Tongue (tissue), 2 donors: ENCODE results near the gene PRPF6. TPM values are rescaled to one million over a fixed set of nuclear protein-coding genes. Genes with fewer than 3 reads are reported as not detected.

Source experiments
- DNase-seq: peaks from one replicate; pipeline ENCODE4 v3.0.0-alpha.2; 2015
- total RNA-seq: library from RNA; depleted of rRNA; stranded (reverse); fragments of >200 nt; gene quantifications from one replicate; pipeline ENCODE4 v1.2.3, GENCODE V29; 2014

Gene PRPF6
- total RNA-seq, 1 donor from 2014 or later: 62.5 TPM

DNA sequence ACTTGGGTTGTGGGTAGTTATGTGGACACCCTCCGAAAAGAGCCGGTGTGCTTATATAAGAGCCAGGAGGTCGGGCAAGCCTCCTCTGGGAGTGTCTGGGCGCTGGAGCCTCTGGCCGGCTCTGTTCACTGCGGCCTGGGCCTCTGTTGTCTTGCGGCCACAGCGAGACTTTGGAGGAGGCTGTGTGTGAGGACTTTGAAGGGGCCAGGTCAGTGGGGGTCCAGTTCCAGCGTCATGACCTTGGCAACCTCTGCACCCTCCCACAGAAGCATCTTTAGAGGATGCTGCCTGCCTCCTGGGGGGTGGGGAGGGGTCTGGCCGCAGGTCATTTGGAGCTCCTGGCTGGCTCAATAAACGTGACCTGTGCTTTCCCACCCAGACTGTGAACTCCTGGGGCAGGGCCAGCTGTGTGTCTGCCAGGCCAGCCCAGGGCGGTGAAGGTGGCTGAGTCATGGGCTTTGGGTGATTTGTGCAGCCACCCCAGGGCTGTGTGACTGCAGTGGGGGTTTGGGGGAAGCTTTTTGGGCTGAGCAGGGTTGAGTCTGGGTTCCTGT is 83.3 kb downstream of the PRPF6 start:
- DNase-seq: no peak

DNA sequence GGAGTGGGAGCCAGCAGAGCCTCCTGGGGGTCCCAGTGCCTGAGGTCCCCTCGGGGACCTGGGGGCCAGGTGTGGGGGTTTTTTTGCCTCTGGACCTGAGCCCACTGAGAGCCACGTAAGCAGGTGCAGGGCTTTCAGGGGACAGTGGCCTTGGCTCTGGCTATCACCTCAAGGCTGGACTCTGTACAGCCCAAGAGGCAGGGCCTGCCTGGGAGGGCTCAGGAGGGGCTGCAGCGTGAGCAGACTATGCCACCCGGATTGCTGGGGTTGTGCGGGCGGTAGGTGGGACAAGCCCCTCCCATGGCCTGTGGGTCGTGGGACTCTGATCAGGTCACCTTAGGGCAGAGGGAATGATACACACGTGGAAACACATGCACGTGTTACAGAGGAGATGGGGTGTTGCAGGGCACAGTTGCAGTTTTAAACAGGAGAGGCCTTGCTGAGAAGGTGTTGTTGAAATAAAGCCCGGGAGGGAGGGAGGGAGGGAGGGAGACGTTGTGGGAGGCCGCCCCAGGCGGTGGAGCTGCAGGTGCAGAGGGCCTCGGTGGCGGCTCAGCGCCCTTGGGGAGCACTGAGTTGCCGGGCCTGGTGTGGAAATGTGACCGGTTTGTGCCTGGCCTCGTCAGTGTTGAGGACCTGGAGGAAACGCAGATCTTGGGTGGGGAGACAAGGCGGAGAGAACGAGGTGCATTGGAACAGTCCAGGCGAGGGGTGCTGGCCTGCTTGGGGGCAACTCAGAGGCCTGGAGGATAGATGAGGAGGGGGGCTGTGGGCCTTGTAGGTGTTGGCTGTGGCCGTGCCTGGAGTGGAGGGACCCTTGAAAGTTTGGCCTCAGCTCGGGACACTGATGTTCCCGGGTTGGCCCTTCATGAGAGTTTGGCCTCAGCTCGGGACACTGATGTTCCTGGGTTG is 84.4 kb downstream of the PRPF6 start:
- DNase-seq: no peak

DNA sequence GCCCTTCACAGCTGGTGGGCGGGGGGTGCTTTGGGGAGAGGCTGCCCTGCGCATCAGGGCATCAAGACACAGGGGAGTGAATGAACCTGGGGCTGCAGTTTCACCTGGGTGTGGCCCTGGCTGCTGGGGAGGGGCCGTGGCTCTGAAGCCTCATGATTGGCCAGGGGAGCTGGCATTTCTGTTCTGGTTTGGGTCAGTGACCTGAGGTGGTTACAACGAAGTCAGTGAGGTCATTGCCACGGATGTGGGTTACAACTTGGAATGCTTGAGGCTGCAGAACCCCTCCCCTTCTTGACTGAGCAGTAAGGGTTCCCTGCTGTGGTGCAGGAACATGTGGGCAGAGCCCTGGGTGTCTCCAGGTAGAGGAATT is 85.0 kb downstream of the PRPF6 start:
- no peak for DNase-seq

DNA sequence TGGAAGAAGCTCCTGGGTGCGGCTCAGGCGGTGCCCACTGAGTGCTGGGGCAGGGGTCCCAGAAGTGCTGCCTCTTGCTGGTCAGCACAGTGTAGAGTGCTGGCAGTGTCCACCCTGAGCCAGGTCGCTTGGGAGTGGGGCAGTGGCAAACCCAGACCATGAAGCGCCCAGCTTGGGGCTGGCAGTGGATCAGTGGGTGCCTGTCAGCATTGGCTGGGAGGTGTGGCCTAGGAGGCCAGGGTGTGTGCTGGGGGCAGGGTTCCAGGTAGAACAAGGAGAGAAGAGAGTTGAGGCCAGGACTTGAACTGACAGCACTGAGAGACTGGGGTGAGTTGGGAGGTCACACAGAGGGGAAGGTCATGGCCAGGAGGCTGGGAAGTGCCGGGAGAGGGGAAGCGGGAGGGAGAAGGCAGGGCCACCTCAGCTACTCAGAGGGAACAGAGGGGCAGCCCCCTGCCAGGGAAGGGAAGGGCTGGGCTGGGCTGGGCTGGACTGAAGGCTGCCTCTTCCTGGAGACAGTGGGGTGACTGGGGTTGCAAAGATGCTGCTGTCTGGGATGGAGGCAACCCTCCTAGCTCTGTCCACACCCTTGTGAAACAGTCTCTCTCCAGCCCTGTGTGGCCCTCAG is 86.2 kb downstream of the PRPF6 start:
- no peak for DNase-seq

DNA sequence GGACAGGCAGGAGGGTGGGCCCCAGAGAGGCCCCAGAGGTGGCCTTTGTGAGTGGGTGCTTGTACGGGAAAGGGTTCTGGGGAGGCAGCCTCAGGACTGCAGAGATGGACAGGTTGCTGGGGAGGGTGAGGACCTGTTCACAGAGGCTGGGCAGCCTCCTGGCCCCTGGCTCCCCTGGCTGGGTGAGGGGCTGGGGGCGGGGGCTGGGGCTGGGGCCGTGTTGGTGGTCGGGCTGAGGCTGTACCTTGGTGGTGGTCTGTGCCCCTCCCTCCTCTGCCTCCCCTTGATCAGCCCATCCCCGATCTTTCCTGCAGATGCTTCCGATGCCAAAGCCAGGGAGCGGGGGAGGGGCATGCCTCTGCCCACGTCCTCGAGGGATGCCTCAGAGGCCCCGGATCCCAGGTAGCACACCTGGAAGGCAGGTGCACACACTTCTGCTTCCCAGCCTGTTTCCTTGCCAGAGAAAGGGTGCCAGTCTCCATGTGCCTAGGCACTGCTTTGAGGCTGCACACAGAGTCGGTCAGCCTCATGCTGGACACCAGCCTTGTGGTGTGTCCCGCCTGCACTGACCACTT is 86.9 kb downstream of the PRPF6 start:
- no peak for DNase-seq

DNA sequence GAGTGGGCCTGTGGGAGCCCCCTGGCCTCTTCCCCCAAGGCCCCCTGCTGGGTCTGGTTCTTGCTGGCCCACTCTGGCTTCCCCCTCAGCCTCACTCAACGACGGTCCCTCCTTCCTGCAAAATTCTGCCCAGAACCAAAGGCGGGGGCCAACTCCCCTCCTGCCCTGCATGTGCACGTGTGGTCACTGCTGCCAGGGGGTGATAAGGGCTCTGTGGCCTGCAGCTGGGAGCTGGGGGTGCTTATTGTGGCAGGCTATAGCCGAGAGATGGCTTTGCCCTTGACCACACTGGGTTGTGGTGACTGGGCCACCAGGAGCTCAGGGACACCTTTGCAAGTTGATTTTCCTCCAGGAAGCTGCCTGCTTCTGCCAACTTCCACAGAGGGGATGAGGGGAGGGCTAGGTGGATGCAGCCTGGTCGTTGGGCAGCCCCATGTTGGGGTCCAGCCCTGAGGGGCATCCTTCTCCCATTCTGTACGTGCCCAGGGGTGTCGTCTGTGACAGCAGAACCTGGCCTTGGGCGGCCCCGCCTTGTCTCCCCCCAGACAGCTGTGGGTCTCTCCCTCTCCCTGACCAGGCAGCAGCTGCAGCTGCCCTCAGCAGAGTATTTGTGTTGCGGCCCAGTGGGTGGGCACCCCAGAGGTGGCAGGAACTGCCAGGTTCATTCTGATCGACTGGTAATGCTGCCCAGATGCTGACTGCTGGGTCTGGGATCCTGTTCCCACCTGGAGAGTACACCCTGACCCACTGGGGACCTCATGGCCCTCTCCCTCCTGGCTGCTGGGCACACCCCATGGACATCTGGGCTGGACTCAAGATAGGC is 87.7 kb downstream of the PRPF6 start:
- no peak for DNase-seq

DNA sequence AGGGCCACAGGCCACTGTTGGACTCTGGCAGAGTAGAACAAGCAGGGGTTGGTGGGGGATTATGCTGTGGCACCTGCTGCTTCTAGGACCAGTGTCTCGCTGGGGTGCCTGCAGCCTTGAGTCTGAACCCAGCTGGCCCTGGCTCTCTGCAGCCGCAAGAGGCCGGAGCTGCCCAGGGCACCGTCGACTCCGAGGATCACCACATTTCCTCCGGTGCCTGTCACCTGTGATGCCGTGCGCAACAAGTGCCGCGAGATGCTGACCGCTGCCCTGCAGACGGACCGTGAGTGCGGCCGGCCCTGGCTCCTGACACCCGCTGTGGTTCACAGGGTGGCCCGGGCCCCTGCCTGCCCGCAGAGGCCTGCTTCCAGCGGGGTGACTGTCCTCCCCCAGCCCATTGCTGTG is 88.3 kb downstream of the PRPF6 start:
- no peak for DNase-seq

DNA sequence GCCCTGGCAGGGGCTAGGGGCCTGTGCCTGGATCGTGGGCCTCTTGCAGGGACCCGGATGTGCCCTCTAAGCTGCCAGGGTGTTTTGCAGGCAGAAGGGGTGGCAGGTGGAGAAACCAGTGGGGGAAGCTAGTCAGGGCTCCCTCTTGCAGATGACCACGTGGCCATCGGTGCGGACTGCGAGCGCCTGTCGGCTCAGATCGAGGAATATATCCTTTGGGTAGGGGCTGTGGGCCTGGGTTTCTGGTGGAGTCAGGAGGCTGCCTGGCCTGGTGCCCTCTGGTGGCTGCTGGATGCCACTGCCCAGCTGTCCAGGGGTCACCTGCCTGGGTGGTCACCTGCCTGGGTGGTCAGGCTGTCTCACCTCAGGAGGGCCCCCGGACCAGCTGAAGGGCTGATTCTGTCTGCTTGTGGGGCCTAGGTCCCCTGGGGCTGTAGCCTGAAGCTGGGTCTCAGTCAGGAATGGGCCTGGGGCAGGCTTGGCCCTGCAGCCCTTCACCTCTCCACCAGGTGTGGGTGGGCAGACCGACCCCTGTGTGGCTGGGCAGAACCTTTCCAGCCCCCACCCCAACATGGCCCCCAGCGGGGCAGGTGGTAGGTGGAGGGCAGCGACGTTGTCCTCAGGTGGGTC is 88.8 kb downstream of the PRPF6 start:
- DNase-seq: peak; percentile 35

DNA sequence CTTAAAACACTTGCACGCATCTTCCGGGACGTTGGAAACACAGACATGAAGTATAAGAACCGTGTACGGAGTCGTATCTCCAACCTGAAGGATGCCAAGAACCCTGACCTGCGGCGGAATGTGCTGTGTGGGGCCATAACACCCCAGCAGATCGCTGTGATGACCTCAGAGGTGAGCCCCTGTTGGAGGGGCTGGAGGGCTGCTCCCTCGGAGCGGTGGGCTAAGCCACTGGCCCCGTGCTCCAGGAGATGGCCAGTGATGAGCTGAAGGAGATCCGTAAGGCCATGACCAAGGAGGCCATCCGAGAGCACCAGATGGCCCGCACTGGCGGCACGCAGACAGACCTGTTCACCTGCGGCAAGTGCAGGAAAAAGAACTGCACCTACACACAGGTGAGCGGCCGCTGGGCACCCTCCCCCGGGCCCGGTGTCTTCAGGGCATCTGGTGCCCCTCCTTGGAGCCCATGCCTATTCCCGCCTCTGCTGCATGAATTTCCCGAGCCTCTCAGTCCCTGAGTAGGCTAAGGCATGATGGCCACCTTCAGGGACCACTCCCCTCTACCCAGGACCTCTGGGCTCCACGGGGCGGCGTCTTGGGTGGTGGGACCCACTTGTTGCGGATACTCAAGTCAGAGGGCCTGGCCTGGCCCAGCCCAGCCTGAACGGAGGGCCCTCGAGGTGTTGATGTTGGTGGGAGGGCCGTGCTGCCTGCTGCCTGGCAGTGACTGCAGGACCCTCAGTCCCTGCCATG is 89.5 kb downstream of the PRPF6 start:
- DNase-seq: no peak

DNA sequence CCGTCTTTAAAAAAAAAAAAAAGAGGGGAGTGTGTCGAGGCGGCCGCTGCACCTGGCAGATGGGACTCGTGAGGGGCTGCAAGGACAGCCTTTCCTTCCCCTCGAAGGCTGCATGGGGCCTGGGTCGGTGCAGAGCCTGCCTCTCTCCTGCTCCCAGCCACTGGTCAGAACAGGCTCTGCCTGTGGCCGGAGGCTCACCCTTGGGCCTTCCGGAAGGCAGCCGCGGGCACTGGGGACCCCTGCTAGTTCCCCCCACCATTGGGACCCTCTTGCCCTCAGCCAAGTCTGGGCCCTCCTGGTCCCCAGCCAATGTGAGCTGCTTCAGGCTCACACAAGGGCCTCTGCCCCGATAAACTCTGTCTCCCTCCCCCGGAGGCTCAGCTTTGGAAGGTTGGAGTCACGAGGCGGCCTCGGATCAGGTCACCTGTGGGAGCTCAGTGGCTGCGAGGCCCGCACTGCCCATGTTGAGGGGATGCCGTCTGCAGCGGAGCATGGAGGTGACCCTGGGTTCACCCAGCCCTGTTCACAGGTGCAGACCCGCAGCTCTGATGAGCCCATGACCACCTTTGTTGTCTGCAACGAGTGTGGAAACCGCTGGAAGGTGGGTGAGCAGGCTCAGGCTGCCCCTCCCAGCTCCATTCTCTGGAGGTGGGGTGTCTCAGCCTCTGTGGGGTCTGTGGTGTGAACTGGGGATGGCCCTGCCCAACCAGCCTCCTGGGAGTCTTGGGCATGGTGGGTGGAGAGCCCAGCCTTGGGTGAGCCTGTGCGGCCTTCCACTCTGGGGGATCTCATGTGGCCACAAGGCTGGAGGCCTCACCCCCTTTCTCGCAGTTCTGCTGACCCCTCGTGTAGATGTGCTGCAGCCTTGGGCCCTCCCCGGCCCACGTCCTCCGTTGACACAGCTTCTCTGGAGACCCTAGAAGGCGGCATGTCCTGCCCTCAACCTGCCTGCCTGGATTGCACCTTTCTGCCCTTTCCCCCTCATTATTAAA is 90.7 kb downstream of the PRPF6 start:
- no peak for DNase-seq

DNA sequence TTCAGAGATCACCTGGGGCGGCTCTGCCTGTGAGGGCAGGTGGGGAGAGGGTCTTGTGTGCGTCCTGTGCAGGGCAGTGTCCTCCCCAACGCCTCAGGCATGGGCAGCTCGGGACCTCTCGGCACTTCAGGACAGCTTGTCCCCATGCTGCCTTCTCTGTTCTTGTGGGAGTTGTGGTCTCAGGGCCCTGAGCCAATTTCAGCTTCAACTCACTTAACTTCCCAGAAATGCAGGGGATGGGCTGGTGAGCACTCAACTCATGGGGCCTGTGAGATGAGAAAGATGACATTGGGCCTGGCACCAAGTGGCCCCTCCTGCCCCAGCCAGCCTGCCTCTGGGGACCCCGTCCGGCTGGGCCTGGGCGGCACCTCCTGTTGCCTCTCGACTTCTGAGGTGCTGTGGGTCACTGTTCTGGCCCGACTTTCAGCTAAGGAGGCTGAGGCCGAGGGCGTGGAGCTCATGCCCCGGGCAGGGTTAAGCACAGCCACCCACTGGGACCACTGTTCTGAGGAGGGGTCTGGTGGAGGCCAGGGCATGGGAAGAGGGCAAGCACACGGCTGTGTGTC is 91.6 kb downstream of the PRPF6 start:
- no peak for DNase-seq

DNA sequence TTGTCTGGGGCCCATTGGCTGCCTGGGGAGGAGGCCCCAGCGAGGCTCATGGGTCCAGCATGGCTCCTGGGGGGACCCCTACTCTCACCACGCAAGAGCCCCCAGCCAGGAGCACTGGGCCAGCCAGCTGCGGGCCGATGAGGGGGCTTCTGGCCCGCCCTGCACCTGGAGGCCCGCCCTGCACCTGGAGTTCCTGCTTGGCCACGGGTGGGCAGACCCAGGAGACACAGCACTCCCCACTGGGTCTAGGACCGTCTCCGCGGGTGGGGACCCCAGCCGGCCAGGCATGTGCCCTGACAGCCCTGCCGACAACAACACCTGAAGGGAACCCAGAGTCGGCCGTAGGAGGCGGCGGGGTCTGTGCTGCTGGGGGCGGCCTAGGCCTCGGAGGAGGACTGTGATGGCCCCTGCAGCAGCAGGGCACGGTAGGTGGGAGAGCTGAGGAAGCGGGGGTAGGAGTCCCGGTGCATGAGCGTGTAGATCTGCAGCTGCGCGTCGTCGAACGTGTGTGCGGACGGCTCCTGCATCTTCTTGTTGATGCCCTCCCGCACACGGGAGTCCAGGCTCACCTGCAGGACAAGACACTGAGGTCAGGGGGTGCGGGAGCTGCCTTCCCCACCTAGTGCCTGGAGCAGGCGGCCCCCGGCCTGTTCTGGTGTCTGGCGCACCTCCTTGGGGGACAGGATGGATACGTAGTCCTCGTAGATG is 92.7 kb downstream of the PRPF6 start:
- no peak for DNase-seq

DNA sequence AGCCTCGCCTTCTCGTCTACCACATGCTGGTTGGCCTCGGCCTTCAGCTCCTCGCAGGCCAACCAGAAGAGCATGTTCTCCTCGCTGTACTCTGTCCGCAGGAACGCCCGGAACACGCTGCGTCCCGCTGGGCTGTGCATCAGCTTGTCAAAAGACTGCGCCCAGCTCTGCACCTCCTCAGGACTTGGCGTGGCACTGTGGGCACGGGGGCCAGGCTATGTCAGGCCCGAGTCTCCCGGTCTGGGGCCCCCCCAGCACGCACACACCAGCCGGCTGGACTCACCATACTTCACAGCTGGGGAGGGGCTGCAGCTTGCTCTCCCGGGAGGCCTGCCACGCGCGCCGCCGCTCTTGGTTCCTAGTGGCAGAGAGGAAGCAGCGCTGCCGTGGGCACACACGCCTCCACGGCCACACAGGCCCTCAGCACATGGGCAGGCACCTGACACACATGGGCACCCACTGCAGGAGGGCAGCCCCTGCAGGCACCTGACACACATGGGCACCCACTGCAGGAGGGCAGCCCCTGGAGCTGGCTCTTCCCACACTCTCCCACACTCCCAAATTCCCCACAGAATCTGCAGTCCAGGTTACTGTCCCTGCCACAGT is 93.4 kb downstream of the PRPF6 start:
- DNase-seq: no peak

DNA sequence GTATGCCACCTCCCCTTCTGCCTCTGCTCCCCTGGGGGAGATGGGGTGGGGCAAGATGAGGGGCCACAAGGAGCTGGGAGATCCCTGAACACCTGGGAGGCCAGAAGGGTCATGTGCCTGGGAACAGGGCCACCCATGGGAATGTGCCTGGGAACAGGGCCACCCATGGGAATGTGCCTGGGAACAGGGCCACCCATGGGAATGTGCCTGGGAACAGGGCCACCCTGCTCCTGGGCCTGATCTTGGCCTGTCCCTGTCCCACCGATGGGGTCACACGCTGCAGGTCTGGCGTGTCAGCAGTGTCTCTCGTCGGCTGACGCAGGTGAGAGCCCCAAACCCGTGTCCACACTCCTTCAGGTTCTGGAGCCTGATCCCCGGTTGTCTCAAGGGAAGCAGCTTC is 94.0 kb downstream of the PRPF6 start:
- no peak for DNase-seq

DNA sequence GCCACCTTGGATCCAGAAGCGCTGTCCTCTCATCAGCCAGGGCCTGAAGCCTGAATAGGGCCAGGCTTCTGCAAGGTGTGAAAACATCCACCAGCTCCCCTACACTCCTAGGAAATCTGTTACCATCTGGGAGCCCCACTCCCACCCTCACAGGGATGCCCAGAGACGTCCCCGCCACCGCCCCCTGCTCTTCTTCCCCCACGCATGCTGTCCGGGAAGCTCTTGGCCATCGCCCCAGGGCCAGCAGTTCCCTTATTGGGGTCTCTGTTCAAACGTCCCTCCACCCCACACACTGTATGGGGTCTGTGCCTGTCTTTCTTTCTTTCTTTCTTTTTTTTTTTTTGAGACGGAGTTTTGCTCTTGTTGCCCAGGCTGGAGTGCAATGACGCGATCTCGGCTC is 94.6 kb downstream of the PRPF6 start:
- DNase-seq: no peak

DNA sequence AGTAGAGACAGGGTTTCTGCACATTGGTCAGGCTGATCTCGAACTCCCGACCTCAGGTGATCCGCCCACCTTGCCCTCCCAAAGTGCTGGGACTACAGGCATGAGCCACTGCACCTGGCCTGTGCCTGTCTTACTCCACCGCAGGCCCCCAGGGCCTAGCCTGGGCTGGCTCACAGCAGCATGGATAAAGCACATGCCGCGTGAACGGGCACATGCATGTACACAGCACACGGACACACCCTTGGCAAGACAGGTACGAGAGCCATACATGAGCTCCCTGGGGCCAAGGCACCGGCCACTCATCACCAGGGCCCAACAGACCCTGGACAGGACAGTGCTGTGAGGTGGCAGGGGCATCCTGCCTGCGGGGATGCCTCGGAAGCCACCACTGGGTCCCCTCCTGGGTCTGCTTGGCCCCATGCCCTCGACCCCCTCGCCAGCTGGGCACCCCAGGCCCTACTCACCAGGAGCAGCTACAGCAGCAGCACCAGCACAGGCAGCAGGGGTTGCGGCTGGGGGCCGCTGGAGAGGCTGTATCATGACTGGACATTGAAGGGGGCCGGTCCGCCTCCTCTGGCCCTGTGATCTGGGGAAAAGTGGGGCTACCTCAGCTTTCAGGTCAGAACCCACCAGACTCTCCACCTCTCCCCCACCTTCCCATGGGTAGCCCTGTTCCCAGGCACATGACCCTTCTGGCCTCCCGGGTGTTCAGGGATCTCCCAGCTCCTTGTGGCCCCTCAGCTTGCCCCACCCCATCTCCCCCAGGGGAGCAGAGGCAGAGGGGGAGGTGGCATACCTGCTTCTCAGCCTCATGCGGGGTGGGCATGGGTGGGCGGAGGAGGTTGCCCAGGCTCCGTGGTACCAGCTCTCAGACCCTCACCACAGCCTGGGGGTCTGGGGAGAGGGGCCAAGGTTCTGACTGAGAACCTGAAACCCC is 95.4 kb downstream of the PRPF6 start:
- no peak for DNase-seq

DNA sequence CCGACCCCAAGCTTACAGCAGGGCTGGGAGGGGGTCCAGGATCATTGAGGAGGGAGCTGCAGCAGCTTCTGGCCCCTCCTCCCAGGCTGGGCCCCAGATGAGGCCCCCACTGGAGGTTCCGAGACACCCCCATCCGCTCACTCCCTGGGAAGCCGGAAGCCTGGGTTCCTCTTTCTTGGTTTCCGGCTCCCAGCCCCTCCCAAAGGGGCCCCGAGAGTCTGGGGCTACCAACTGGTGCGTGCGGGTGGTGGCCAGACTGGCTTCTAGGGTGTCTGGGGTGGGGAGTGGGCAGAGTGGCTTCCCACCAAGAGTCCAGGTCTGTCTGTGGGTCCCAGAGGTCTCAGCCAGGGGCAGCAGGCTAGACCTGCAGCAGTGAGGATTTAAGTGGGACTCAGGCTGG is 96.2 kb downstream of the PRPF6 start:
- DNase-seq: no peak
